Measurements from ENCODE around the gene HTT. TPM values are rescaled to one million over a fixed set of nuclear protein-coding genes. Genes with fewer than 3 reads are reported as not detected.

Gene HTT
- total RNA-seq, 2 donors from 2014 or later: 62.4 to 116 TPM

DNA sequence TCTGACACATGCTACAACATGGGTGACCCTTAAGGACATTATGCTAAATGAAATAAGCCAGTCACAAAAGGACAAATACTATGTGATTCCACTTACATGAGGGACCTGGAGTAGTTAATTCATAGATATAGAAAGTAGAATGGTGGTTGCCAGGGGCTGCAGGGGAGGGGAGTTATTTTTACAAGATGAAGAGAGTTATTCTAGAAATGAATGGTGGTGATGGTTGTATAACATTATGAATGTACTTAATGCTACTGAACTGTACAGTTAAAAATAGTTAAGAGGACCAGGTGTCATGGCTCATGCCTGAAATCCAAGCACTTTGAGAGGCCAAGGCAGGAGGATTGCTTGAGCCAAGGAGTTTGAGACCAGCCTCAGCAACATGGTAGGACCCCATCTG is 115.0 kb downstream of the HTT start:
- ATAC-seq: peak in 1 of 2 donors; percentile 37

DNA sequence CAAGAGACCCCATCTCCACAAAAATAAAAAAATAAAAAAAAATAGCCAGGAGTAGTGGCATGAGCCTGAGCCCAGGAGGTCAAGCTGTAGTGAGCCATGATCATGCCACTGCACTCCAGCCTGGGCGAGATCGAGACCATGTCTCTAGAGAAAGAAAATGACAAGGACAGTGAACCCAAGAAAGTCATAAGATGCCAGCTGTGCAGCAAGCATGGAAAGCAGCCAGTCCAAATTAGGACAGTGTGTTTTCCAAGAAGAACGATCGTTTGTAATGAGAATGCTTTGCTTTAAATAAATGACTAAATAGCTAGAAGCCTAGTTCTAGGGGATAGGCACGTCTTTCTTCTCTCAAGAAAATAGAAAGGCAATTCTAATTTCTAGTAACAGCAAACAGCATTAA is 116.1 kb downstream of the HTT start:
- DNase-seq (ENCODE audit: low spot score) (no peak), ATAC-seq (no peak)
- H3K27ac Mint-ChIP-seq: peak overlapping the region in 1 of 2 donors; percentile 41
- H3K4me1 Mint-ChIP-seq (ENCODE audit: low read depth in 2 of 2): peaks cover 59 to 67% of the 10 kb centered on the region in 2 donors
- peaks cover 21% of the 10 kb centered on the region for H3K36me3 Mint-ChIP-seq
- no peaks in the 10 kb centered on the region for H3K9me3 Mint-ChIP-seq
- no peaks in the 10 kb centered on the region for H3K27me3 Mint-ChIP-seq
- no peak overlapping the region for H3K4me3 Mint-ChIP-seq

More for the DNA sequence above, 115.0 kb downstream of the HTT start:
- Mint-ChIP-seq H3K9me3 (no peaks in the 10 kb centered on the region), H3K27me3 (no peaks in the 10 kb centered on the region), H3K4me3 (peak overlapping the region; percentile 27), H3K4me1 (ENCODE audit: low read depth in 2 of 2) (peaks cover 55 to 65% of the 10 kb centered on the region in 2 donors), H3K27ac (peak overlapping the region; percentile 23 to 41), H3K36me3 (peaks cover 16% of the 10 kb centered on the region)
- no peak for DNase-seq (ENCODE audit: low spot score)

DNA sequence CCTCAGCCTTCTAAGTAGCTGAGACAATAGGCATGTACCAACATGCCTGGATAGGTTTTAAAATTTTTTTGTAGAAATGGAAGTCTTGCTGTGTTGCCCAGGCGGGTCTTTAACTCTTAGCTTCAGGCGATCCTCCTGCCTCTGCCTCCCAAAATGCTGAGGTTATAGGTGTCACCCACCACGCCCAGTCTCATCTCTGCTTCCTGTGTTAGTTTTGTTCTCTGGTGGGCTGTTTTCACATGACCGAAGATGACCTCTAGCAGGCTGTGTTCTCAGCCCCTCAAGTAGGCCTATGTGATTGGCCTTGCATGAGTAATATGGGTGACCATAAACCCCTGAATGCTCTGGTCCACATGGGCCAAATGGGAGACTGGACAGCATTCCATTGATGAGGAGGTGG is 117.7 kb downstream of the HTT start:
- Mint-ChIP-seq H3K27ac (peak overlapping the region; percentile 53 to 59), H3K4me3 (peak overlapping the region; percentile 42), H3K9me3 (no peaks in the 10 kb centered on the region), H3K27me3 (no peaks in the 10 kb centered on the region), H3K4me1 (ENCODE audit: low read depth in 2 of 2) (peaks cover 68 to 80% of the 10 kb centered on the region in 2 donors), H3K36me3 (peaks cover 21% of the 10 kb centered on the region)
- DNase-seq (ENCODE audit: low spot score) (peak; percentile 54), ATAC-seq (peak; percentile 80 to 85)

DNA sequence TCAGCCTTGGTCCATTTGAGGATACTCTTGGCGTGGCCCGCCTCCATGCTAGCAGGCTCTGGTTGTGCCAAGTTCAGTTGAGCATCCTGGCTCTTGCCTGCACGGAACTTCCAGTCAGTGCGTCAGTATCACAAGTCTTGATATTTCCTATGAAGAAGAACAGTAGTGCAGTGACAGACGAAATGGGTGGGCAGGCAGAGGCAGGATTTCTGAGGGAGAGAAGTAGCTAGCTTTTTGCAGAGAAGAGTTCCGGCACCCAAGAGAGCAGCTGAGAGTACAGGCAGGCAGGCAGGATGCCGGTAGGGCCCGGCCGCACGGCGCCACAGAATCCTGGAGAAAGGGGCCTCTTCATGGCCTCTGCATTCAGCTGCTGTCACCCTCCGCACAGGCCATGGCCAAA is 118.3 kb downstream of the HTT start:
- H3K4me3 Mint-ChIP-seq: peak overlapping the region; percentile 42
- peaks cover 17% of the 10 kb centered on the region for H3K36me3 Mint-ChIP-seq
- no peaks in the 10 kb centered on the region for H3K9me3 Mint-ChIP-seq
- H3K27ac Mint-ChIP-seq: peak overlapping the region; percentile 53 to 59
- no peaks in the 10 kb centered on the region for H3K27me3 Mint-ChIP-seq
- H3K4me1 Mint-ChIP-seq (ENCODE audit: low read depth in 2 of 2): peaks cover 75 to 87% of the 10 kb centered on the region in 2 donors
- DNase-seq (ENCODE audit: low spot score) (no peak), ATAC-seq (peak in 1 of 2 donors; percentile 10)

DNA sequence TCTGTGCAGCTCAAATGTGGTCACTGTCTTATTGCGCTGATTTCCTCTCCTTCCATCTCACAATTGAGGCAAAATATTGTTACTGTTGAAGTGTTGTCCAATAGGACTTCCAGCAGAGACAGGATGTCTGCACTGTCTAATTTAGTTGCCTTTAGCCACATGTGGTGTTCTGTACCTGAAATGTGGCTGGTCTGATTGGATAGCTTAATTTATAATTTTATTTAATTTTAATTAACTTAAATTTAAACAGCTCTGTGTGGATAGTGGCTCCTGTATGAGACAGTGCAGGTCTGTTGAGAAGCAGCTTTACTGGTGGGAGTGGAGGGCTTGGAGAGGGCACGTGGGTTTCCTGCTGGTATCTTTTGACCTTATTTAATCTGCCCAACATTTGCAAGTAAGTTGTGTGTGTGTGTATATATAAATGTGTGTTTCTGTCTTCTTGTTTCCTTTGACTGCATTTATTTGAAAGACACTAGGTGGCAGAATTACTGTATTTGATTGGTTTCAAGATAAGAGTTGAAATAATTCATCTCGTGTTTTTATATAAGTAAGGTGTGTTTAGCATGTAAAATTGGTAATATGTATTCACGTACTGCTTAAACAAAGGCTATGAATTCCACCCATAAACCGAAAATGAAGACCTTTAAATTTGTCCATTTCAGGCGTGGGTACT is 119.2 kb downstream of the HTT start:
- DNase-seq (ENCODE audit: low spot score): no peak
- Mint-ChIP-seq H3K9me3 (no peaks in the 10 kb centered on the region), H3K27me3 (no peaks in the 10 kb centered on the region), H3K27ac (peak overlapping the region; percentile 53 to 59), H3K4me1 (ENCODE audit: low read depth in 2 of 2) (peaks cover 75 to 87% of the 10 kb centered on the region in 2 donors), H3K36me3 (peaks cover 16% of the 10 kb centered on the region), H3K4me3 (peak overlapping the region; percentile 36)
- ATAC-seq: no peak

DNA sequence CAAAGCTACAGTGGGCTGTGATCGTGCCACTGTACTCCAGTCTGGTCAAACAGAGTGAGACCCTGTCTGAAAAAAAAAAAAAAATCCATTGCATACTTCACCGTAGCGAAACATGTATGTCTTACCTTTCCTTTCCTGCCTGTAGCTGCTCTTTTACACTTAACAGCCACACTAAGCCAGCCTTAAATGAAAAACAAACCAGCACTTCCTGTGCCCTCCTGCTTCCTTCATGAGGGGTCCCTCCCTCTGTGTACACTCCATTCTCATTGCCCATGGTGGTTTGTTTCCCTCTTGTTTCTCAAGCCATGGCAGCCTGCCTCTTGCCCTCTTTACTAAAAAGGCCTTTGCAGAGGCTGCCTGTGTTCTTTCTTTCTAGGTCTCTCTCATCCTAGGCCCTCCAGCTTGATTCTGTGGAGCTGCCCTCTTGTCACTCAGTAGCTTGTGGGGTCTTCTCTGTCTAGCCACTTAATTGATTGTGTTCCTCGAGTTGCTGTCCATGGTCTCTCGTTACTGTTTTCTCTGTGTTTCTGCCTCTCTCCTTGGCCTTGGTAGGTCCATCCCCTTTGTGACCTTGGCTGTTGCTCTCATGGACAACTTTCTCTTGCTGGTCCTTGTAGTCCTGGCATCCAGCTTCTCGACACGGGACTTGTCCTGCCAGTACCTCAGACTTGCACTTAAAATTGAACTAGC is 122.3 kb downstream of the HTT start:
- peaks cover 59 to 64% of the 10 kb centered on the region in 2 donors for H3K4me1 Mint-ChIP-seq (ENCODE audit: low read depth in 2 of 2)
- H3K9me3 Mint-ChIP-seq: no peaks in the 10 kb centered on the region
- H3K27ac Mint-ChIP-seq: peak overlapping the region; percentile 50 to 82
- peak overlapping the region; percentile 42 for H3K4me3 Mint-ChIP-seq
- peaks cover 5% of the 10 kb centered on the region for H3K36me3 Mint-ChIP-seq
- no peaks in the 10 kb centered on the region for H3K27me3 Mint-ChIP-seq
- DNase-seq (ENCODE audit: low spot score) (no peak), ATAC-seq (no peak)

DNA sequence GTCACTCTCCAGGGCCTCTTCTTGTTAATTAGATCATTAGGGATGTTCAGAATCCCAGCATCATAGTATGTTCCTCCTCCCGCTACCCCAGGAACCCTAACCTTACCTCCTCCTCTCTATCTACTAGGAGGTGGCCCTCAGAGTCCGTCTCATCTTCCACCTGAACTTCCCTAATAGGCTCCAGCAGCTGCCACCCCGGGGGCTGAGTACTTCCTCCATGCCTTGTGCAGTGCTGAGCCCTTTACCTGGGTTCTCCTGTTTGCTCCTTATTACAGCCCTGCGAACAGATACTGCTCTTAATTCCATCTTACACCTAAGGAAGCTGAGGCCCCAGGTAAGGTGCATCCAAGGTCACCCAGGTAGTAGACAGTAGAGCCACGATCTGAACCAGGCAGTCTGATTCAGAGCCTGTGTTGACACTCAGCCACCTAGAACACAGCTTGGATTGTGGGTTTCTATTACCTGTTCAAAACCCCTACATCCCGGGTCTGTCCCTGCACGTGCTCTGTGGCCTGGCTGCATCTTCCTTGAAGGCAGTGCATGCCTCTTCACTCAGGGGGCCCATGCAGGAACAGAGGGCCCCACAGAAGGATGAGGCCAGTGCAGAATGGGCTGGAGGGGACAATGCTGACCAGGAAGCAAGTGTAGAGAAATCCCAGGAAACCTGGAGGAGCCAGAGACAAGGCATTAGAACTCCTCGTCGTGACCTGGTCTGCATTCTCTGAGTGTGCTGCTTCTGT is 123.1 kb downstream of the HTT start:
- H3K9me3 Mint-ChIP-seq: no peaks in the 10 kb centered on the region
- no peak for DNase-seq (ENCODE audit: low spot score)
- ATAC-seq: no peak
- H3K27ac Mint-ChIP-seq: peak overlapping the region; percentile 50 to 82
- H3K4me1 Mint-ChIP-seq (ENCODE audit: low read depth in 2 of 2): peaks cover 60 to 64% of the 10 kb centered on the region in 2 donors
- H3K4me3 Mint-ChIP-seq: peak overlapping the region; percentile 42
- no peaks in the 10 kb centered on the region for H3K27me3 Mint-ChIP-seq
- H3K36me3 Mint-ChIP-seq: peaks cover 5% of the 10 kb centered on the region

DNA sequence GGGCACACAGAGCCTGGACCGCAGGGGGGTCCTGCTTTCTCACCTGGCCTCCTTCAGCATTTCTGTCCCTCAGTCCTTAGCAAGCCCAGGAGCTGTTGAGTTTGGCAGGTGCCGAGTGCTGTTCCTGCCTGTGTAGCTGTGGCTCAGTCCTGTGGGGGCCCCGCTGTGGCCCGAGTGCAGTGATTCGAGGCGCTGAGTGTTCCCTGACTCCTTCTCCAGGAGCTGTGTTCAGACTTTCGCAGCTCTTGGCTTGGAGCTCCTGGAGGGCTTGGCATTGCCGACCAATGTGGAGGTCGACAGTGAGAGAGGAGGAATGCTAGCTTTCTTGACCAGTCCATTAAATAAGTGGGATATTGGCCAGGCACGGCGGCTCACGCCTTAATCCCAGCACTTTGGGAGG is 124.4 kb downstream of the HTT start:
- H3K36me3 Mint-ChIP-seq: peaks cover 5% of the 10 kb centered on the region
- DNase-seq (ENCODE audit: low spot score) (no peak), ATAC-seq (no peak)
- no peaks in the 10 kb centered on the region for H3K9me3 Mint-ChIP-seq
- no peak overlapping the region for H3K27ac Mint-ChIP-seq
- no peak overlapping the region for H3K4me3 Mint-ChIP-seq
- peaks cover 61 to 64% of the 10 kb centered on the region in 2 donors for H3K4me1 Mint-ChIP-seq (ENCODE audit: low read depth in 2 of 2)
- H3K27me3 Mint-ChIP-seq: no peaks in the 10 kb centered on the region

DNA sequence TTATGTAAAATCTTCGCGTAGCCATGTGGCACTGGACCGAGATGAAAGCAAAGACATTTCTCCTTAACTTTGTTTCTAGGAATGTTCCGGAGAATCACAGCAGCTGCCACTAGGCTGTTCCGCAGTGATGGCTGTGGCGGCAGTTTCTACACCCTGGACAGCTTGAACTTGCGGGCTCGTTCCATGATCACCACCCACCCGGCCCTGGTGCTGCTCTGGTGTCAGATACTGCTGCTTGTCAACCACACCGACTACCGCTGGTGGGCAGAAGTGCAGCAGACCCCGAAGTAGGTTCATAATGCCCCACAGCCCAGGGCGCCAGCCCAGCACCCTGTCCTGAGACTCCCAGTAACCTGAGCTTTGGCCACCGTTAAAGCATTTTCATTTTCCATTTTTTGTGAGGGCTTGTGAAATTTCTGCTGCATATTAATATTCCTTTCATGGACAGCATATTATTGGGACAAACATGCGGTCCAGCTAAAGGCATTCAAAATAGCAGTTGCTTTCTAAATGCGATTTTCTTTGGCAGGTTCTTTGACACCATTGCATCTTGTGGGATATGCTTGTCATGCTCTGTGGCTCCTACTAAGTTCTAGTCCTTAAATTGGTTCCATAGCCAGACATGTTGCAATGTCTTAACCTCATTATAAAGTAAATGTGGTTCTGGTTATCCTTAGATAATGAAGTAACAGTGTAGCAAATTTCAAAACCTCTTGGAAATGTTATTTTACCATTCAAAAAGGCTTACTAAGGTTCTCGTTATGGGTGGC is 125.4 kb downstream of the HTT start:
- Mint-ChIP-seq H3K9me3 (no peaks in the 10 kb centered on the region), H3K36me3 (peaks cover 5% of the 10 kb centered on the region), H3K4me3 (no peak overlapping the region), H3K27me3 (no peaks in the 10 kb centered on the region), H3K27ac (no peak overlapping the region), H3K4me1 (ENCODE audit: low read depth in 2 of 2) (peaks cover 59 to 64% of the 10 kb centered on the region in 2 donors)
- no peak for DNase-seq (ENCODE audit: low spot score)
- no peak for ATAC-seq

DNA sequence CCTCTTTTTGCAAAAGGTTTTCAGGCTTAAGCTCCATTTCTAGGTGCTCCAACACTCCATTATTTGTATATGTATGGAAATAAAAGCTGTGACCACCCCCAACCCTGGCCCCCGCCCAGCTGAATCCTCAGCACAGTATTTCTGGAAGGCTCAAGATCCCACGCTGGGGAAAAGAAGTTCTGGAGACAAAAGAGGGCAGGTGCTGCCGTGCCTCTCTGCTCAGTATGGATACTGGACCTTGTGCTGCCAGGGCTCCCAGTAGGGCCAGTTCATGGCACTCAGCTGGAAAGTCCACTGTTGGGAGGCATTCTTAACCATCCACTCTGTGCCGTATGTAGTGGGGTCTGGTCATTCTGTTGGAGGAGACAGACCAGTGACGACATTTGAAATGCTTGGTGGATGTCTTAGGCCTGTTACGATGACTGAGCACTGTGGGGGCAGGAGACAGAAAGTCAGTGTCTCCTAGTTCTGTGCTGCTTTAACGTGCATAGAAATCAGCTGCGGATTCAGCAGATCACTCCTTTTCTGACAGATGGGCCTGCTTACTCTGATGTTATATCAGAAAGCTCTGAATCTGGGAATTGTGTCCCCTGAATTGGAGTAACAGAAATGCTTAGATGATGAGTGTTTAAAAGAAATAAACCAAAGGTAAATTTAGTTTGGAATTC is 126.1 kb downstream of the HTT start:
- peaks cover 52 to 57% of the 10 kb centered on the region in 2 donors for H3K4me1 Mint-ChIP-seq (ENCODE audit: low read depth in 2 of 2)
- H3K4me3 Mint-ChIP-seq: no peak overlapping the region

DNA sequence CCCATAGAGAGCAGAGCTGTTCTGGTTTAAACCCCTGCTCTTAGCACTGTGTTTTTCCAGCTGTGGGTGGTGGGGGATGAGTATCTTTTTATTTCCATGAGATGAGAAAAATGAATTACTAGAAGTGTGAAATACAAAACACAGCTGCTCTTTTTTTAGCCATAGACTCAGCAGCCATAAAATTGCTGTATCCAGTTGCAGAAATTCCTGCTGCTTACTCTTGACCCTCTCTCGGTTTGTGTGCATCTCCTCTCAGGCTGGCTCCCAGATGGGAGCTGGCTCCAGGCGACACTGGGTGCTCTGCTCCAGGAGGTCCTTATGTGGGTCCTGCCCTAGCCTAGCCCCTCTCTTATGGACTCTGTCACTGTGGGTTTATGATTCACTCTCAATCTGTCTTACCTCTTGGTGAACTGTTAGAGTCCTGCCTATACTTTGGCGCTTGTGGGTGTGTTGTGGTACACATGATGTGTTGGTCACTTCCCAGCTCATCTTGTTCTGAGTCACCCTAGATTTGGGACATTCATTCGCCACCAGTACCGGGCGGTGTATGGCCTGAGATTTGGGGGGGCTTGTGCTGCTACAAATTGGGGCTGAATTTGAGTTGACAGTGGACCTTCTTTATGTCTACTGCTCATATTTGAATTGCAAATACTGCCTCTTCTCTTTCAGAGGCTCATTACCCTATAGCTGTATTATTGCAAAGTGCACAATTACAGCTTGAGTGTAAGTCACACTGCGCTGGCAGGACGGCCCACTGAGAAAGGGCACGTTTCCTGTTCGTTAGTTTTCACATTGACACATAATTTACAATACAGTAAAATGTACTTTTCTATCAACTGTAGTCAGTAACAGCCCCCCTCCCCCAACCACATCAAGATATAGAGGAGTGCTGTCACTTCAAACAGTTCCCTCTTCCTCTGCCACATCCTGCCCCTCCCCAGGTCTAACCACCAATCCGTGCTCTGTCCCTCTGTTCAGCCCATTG is 127.5 kb downstream of the HTT start:
- Mint-ChIP-seq H3K9me3 (no peaks in the 10 kb centered on the region), H3K36me3 (peaks cover 9% of the 10 kb centered on the region), H3K27me3 (no peaks in the 10 kb centered on the region), H3K4me1 (ENCODE audit: low read depth in 2 of 2) (peaks cover 42 to 50% of the 10 kb centered on the region in 2 donors), H3K27ac (peak overlapping the region; percentile 93 to 95), H3K4me3 (peak overlapping the region; percentile 87)
- peak; percentile 90 to 93 for ATAC-seq
- DNase-seq (ENCODE audit: low spot score): peak; percentile 84

More for the DNA sequence above, 126.1 kb downstream of the HTT start:
- DNase-seq (ENCODE audit: low spot score): no peak
- Mint-ChIP-seq H3K36me3 (peaks cover under 1% of the 10 kb centered on the region), H3K27me3 (no peaks in the 10 kb centered on the region), H3K9me3 (no peaks in the 10 kb centered on the region), H3K27ac (peak overlapping the region in 1 of 2 donors; percentile 93)
- no peak for ATAC-seq

Data from natural killer cell treated with Interleukin-12 subunit alpha and Interleukin-12 subunit beta and Interleukin-15 and Interleukin-18, amount 100 ng/mL, for 72 hours (primary cell).